K562 (cell line): ENCODE measurements around the gene CC2D2B. TPM values are rescaled to one million over a fixed set of nuclear protein-coding genes. Genes with fewer than 3 reads are reported as not detected.

Experiments used
- ATAC-seq: fragments of 200-7000 bp; cut with Tn5 transposase; 3 replicates; pipeline ENCODE4 v1.9.1; 2020; ENCODE audit warnings: moderate library complexity
- BruUV-seq: library from RNA; stranded (reverse); fragments of 400-500 nt; replicated peaks from 2 replicates; lab custom pipeline; 2021; lab: Mats Ljungman, UMichigan
- CTCF ChIA-PET: fragments of 300-600 bp; formaldehyde crosslinking; extraction: SDS; loops from one replicate; lab custom pipeline; 2021; ENCODE audit warnings: low intra/inter-chr PET ratio; lab: Yijun Ruan, JAX
- POLR2A ChIA-PET: fragments of 300-600, 350-650 bp; sonication (Branson Sonifier 250); formaldehyde crosslinking; extraction: SDS; loops from one replicate; lab custom pipeline; 2021; ENCODE audit warnings: antibody characterized with exemption, inconsistent platforms; lab: Yijun Ruan, JAX
- DNase-seq, 4 experiments: peaks; one replicate each; pipeline versions ENCODE4 v3.0.0 to v3.0.0-alpha.2; 2011 to 2018; ENCODE audit warnings: low spot score in 3 of 4, mixed read lengths in 3 of 4; ENCODE audit errors: extremely low read depth in 1 of 4
- FAIRE-seq: peaks from 2 replicates; lab custom pipeline; 2011; peaks lifted over from hg19 to GRCh38; lab: Jason Lieb, UNC
- H2AFZ ChIP-seq: 2 replicates; pipeline ENCODE4 v1.6.0; 2011; ENCODE audit warnings: low read depth, low read length, control low read depth, inconsistent platforms
- H3K27ac ChIP-seq: fragments of 200-600 bp; 3 replicates; pipeline ENCODE4 v1.8.0; 2011; ENCODE audit warnings: low read depth, mild to moderate bottlenecking, control low read depth, inconsistent platforms, low read length, moderate library complexity, mixed read lengths; ENCODE audit errors: extremely low read depth
- H3K27me3 ChIP-seq, 2 experiments: fragments of 300-600 bp in 1 of 2; 2 replicates in 1 of 2; 3 replicates in 1 of 2; pipeline versions ENCODE4 v1.6.0 to v1.8.0; 2011; ENCODE audit warnings: inconsistent platforms in 2 of 2, low read length in 2 of 2, mild to moderate bottlenecking in 1 of 2, mixed read lengths in 1 of 2, moderate library complexity in 1 of 2; ENCODE audit not compliant: control insufficient read depth in 2 of 2, insufficient read depth in 2 of 2
- H3K36me3 ChIP-seq: fragments of 300-600 bp; 3 replicates; pipeline ENCODE4 v1.8.0; 2011; ENCODE audit warnings: mild to moderate bottlenecking, low read length, inconsistent platforms; ENCODE audit not compliant: control insufficient read depth, insufficient read depth
- H3K4me1 ChIP-seq, 2 experiments: fragments of 200-600 bp in 1 of 2; replicated peaks in 1 of 2; 2 replicates in 1 of 2; 3 replicates in 1 of 2; pipeline versions ENCODE4 v1.5.1 to v1.8.0; 2011; ENCODE audit warnings: inconsistent platforms in 2 of 2, low read length in 2 of 2, mild to moderate bottlenecking in 1 of 2, mixed read lengths in 1 of 2, moderate library complexity in 1 of 2; ENCODE audit not compliant: control insufficient read depth in 2 of 2, insufficient read depth in 2 of 2
- H3K4me2 ChIP-seq: 2 replicates; pipeline ENCODE4 v1.6.1; 2011; ENCODE audit warnings: low read length, control low read depth, inconsistent platforms, mixed read lengths; ENCODE audit not compliant: insufficient read depth
- H3K4me3 ChIP-seq: fragments of 200-600 bp; sonication (generic), shearing (Covaris generic); 2 replicates; pipeline ENCODE4 v1.5.1; 2016; ENCODE audit warnings: control low read depth, inconsistent platforms
- H3K79me2 ChIP-seq: fragments of 200-600 bp; 3 replicates; pipeline ENCODE4 v1.8.0; 2011; ENCODE audit warnings: low read length, inconsistent platforms; ENCODE audit not compliant: control insufficient read depth, insufficient read depth
- H3K9ac ChIP-seq, 2 experiments: 2 replicates each; pipeline versions ENCODE4 v1.6.0 to v1.6.1; 2011; ENCODE audit warnings: low read depth in 2 of 2, low read length in 2 of 2, control low read depth in 1 of 2, inconsistent platforms in 1 of 2, mild to moderate bottlenecking in 1 of 2, mixed read lengths in 1 of 2; ENCODE audit not compliant: insufficient read depth in 1 of 2
- H3K9me1 ChIP-seq: one replicate; pipeline ENCODE4 v1.6.0; 2011; ENCODE audit warnings: inconsistent platforms, mild to moderate bottlenecking, low read length, moderate library complexity; ENCODE audit not compliant: control insufficient read depth, insufficient read depth
- H3K9me3 ChIP-seq: replicated peaks from 2 replicates; pipeline ENCODE4 v1.5.1; 2011; ENCODE audit warnings: low read depth, low read length, inconsistent platforms; ENCODE audit not compliant: control insufficient read depth, insufficient read depth
- H4K20me1 ChIP-seq: replicated peaks from 2 replicates; pipeline ENCODE4 v1.6.1; 2011; ENCODE audit warnings: low read length, inconsistent platforms, mixed read lengths; ENCODE audit not compliant: control insufficient read depth, insufficient read depth
- E2F5 ChIP-seq: sonication (generic); formaldehyde crosslinking; IDR thresholded peaks from 2 replicates; pipeline ENCODE4 v1.8.0; 2022; ENCODE audit warnings: mild to moderate bottlenecking, missing genetic modification reagents
- ELF4 ChIP-seq: fragments of 450-650 bp; formaldehyde crosslinking; IDR thresholded peaks from 2 replicates; pipeline ENCODE4 v1.4.0; 2022; ENCODE audit warnings: missing genetic modification characterization
- ERF ChIP-seq: fragments of 450-650 bp; formaldehyde crosslinking; IDR thresholded peaks from 2 replicates; pipeline ENCODE4 v1.4.0; 2020; ENCODE audit warnings: mild to moderate bottlenecking, mixed read lengths
- MXD1 ChIP-seq: fragments of 250-450 bp; sonication (Bioruptor Pico); IDR thresholded peaks from 2 replicates; pipeline ENCODE4 v1.8.0; 2021; ENCODE audit warnings: borderline replicate concordance, mild to moderate bottlenecking, moderate library complexity; ENCODE audit not compliant: poor library complexity, severe bottlenecking
- PTRF ChIP-seq: fragments of 450-650 bp; IDR thresholded peaks from 2 replicates; pipeline ENCODE4 v1.6.1; 2016; ENCODE audit warnings: mild to moderate bottlenecking, missing genetic modification characterization, missing compliant biosample characterization
- RAD21 ChIP-seq, 2 experiments: fragments of 250-450 bp in 1 of 2; fragments of 450-650 bp in 1 of 2; sonication (Bioruptor Pico) in 1 of 2; formaldehyde crosslinking in 1 of 2; IDR thresholded peaks in 1 of 2; conservative IDR thresholded peaks in 1 of 2; 2 replicates each; pipeline versions ENCODE4 v1.4.0 to v1.8.0; 2020 to 2022; ENCODE audit warnings: mild to moderate bottlenecking in 2 of 2, moderate library complexity in 1 of 2
- SAP30 ChIP-seq: fragments of 200-600 bp; sonication (generic); IDR thresholded peaks from 2 replicates; pipeline ENCODE4 v1.6.1; 2012; ENCODE audit warnings: borderline replicate concordance, low read depth, mild to moderate bottlenecking, moderate library complexity, low read length, control low read depth, inconsistent platforms; ENCODE audit not compliant: insufficient read depth, poor library complexity, severe bottlenecking
- SRSF1 ChIP-seq: fragments of 200-400 bp; formaldehyde crosslinking; IDR thresholded peaks from 2 replicates; pipeline ENCODE4 v1.6.1; 2017; ENCODE audit warnings: mild to moderate bottlenecking, low read depth, low read length, moderate library complexity
- ZBED1 ChIP-seq: IDR thresholded peaks from 2 replicates; pipeline ENCODE4 v1.6.1; 2014
- ZBTB5 ChIP-seq: fragments of 450-650 bp; IDR thresholded peaks from 2 replicates; pipeline ENCODE4 v1.6.1; 2017; ENCODE audit warnings: antibody characterized with exemption
- ZNF282 ChIP-seq: sonication (generic); formaldehyde crosslinking; IDR thresholded peaks from 2 replicates; pipeline ENCODE4 v1.8.1; 2023; ENCODE audit warnings: missing genetic modification reagents
- ZNF655 ChIP-seq: fragments of 250-450 bp; sonication (Bioruptor Pico); IDR thresholded peaks from 2 replicates; pipeline ENCODE4 v1.5.0; 2021
- whole genome bisulfite sequencing: fragments of 100-300 bp; shearing (Covaris generic); methylation state at CpG from one replicate; pipeline ENCODE4 v1.1.6; 2016; ENCODE audit warnings: low coverage, mixed read lengths; ENCODE audit not compliant: insufficient coverage; ENCODE audit errors: missing lambda C conversion rate; 5-methylcytosine and 5-hydroxymethylcytosine counted together
- in situ Hi-C: fragments of 300-500 bp; cut with MboI; formaldehyde crosslinking; loops from 4 replicates; pipeline ENCODE4 v1.15.0; 2018; ENCODE audit warnings: inconsistent platforms, mixed read lengths
- intact Hi-C: fragments of 100-400 bp; cut with micrococcal nuclease; formaldehyde crosslinking; loops from 2 replicates; pipeline ENCODE4 v1.14.2; 2022
- polyA plus RNA-seq, 8 experiments: library from polyadenylated mRNA; depleted of rRNA in 4 of 8; stranded (reverse) in 5 of 8; unstranded in 3 of 8; fragments of >200 nt; fragmentation: Nextera tagmentation in 2 of 8; fragmentation: Illumina TruSeq in 1 of 8; extraction: Ambion mirVana in 2 of 8; extraction: Trizol in 1 of 8; gene quantifications; 2 replicates each; pipeline versions ENCODE4 v1.2.1 to v1.2.3, GENCODE V29; 2011 to 2014; ENCODE audit warnings: inconsistent platforms in 1 of 8, missing spikeins in 1 of 8
- total RNA-seq, 7 experiments: library from RNA; depleted of rRNA in 6 of 7; stranded (reverse); fragments of >200 nt in 6 of 7; fragmentation: Illumina TruSeq in 2 of 7; extraction: Trizol in 2 of 7; gene quantifications; 2 replicates each; pipeline versions ENCODE4 v1.2.1 to v1.2.3, GENCODE V29; 2011 to 2021; ENCODE audit warnings: low replicate concordance in 1 of 7

Gene CC2D2B
- total and polyA plus RNA-seq, 9 of the 15 experiments (the other 6 are each of a cell fraction or from before 2014, with no cell fraction given) = 0.10 to 0.34 (median 0.20) TPM; not detected in 5

- no peak for TF ChIP-seq ZNF655 (CRISPR knock-in tag)
Measured at GRCh38 chr10:95865814-95866466, 41.8 kb upstream of the CC2D2B start (continued).

GRCh38 chr10:95866467-95866842 lies 41.3 kb upstream of the CC2D2B start:
- no peak for ATAC-seq
- no peak overlapping the region for H3K4me2 ChIP-seq
- H3K9me1 ChIP-seq = no peaks in the 10 kb centered on the region
- H3K36me3 ChIP-seq = no peaks in the 10 kb centered on the region
- no TSS peak for BruUV-seq
- no peaks in the 10 kb centered on the region for H3K4me1 ChIP-seq
- CTCF ChIA-PET = no interaction called here
- POLR2A ChIA-PET = no interaction called here
- no peak for DNase-seq
- no peak overlapping the region for H3K27ac ChIP-seq
- no peaks in the 10 kb centered on the region for H3K9me3 ChIP-seq
- H2AFZ ChIP-seq = no peak overlapping the region
- no peak for FAIRE-seq
- no peak overlapping the region for H3K9ac ChIP-seq
- no peak overlapping the region for H3K4me3 ChIP-seq
- in situ Hi-C loops = no loop called here
- no peaks in the 10 kb centered on the region for H3K27me3 ChIP-seq
- H4K20me1 ChIP-seq = no peaks in the 10 kb centered on the region
- intact Hi-C loops = no loop called here
- H3K79me2 ChIP-seq = no peaks in the 10 kb centered on the region
- 25% methylated on average over 1 of the region's 2 CpGs for WGBS
- TF ChIP-seq ZBTB5 = no peak
- TF ChIP-seq ZNF282 (CRISPR knock-in tag) = no peak
- no peak for TF ChIP-seq RAD21 (CRISPR knock-in tag; conservative IDR thresholded peaks at IDR 0.05 in 1 of 2, IDR thresholded peaks at IDR 0.05 in 1 of 2)
- no peak for TF ChIP-seq E2F5 (CRISPR knock-in tag)
- no peak for TF ChIP-seq SAP30
- no peak for TF ChIP-seq ELF4 (CRISPR knock-in tag)
- no peak for TF ChIP-seq SRSF1
- TF ChIP-seq MXD1 (CRISPR knock-in tag) = no peak
- no peak for TF ChIP-seq ERF (CRISPR knock-in tag)
- TF ChIP-seq ZBED1 = no peak
- TF ChIP-seq PTRF = no peak
